AG09319 (cell line): ENCODE measurements around the gene SUFU.

Experiments used
- DNase-seq: peaks from one replicate; pipeline ENCODE4 v3.0.0-alpha.2; 2010; ENCODE audit warnings: low read depth; ENCODE audit errors: extremely low read depth
- CTCF ChIP-seq: IDR thresholded peaks from 2 replicates; pipeline ENCODE4 v1.5.1; 2011; ENCODE audit warnings: low read depth, mild to moderate bottlenecking, inconsistent platforms, low read length, moderate library complexity

The SUFU gene

GRCh38 chr10:102501201-102502028 lies 2.4 kb upstream of the SUFU start:
- no peak for DNase-seq
- TF ChIP-seq CTCF, result no peak

DNA sequence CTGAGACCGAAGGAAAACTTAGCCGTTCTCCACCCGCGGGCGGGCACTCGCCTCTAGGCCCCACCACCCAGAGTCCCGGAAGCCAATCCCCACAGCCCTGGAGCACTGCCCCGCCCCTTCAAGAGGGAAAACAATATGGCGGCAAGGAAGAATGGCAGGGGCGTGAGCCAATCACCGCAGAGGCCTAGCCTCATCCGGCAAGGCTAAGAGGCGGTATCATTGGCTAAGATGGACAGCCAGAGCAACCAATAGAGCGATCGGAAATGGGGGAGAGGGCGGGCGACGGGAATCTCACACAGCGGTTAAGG lies 1.8 kb upstream of the SUFU start:
- TF ChIP-seq CTCF, result no peak
- DNase-seq, result peak; percentile 99

GRCh38 chr10:102502337-102503151 lies 1.2 kb upstream of the SUFU start, which contains the start of gene ACTR1A:
Gene ACTR1A (minus strand): TSS chr10:102502712. CDS start chr10:102502647, 65 bp downstream.
- DNase-seq, result peak; percentile 100
- TF ChIP-seq CTCF, result no peak

- DNase-seq, result no peak
- TF ChIP-seq CTCF, result no peak
Observed at GRCh38 chr10:102504179-102504975, 605 bp downstream of the SUFU start.

- TF ChIP-seq CTCF, result no peak
- DNase-seq, result no peak
Observed at GRCh38 chr10:102504976-102505300, 1.2 kb downstream of the SUFU start.

DNA sequence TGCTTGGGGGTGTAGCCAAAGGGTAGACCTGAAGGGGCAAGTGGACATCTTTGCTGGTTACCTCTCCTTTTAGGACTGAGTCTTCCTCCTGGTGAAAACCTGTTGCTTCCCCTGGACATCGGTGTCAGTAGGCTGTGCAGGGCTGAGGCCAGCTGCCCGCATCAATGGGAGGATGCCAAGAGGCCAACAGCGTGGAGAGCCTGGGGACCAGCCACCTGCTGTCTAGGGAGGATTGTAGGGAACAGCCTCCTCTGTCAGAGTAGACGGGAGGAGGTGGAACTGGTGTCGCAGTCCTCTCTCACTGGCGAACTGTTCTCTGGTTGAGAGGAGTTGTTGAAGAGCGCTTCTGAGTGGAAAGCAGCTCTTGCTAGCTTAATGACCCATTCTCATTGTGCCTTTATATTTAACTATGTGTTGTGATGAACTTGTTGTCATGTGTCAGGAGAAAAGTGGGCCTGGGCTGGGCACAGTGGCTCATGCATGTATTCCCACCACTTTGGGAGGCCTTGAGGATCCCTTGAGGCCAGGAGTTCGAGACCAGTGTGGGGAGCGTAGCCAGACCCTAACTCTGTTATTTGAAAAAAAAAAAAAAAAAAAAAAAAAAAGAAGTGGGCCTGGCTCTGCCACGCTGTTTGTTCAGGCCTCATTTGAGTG lies 1.8 kb downstream of the SUFU start:
- TF ChIP-seq CTCF, result no peak
- no peak for DNase-seq
